MM.1S (cell line): ENCODE results near the gene IFNGR2.

ENCODE experiments used
- DNase-seq: peaks from one replicate; pipeline ENCODE4 v3.0.0-alpha.2; 2015
- H2AFZ ChIP-seq: fragments of 300-600 bp; sonication (generic); 2 replicates; pipeline ENCODE4 v1.6.0; 2016; ENCODE audit warnings: antibody characterized with exemption, low read length
- H3F3A ChIP-seq: fragments of 300-600 bp; sonication (generic); 2 replicates; pipeline ENCODE4 v1.6.1; 2016; ENCODE audit warnings: mild to moderate bottlenecking, antibody characterized with exemption, low read length, moderate library complexity, mixed read lengths; ENCODE audit not compliant: insufficient read depth
- H3K27ac ChIP-seq: fragments of 300-600 bp; sonication (generic); 2 replicates; pipeline ENCODE4 v1.5.1; 2016; ENCODE audit warnings: mild to moderate bottlenecking, low read length
- H3K27me3 ChIP-seq: fragments of 300-600 bp; sonication (generic); replicated peaks from 2 replicates; pipeline ENCODE4 v1.6.0; 2016; ENCODE audit warnings: low read length; ENCODE audit not compliant: insufficient read depth
- H3K36me3 ChIP-seq: fragments of 300-600 bp; sonication (generic); replicated peaks from 2 replicates; pipeline ENCODE4 v1.6.1; 2016; ENCODE audit warnings: mild to moderate bottlenecking, low read length, mixed read lengths; ENCODE audit not compliant: insufficient read depth
- H3K4me1 ChIP-seq: fragments of 300-600 bp; sonication (generic); 2 replicates; pipeline ENCODE4 v1.6.1; 2016; ENCODE audit warnings: low read length, mixed read lengths
- H3K4me2 ChIP-seq: fragments of 300-600 bp; sonication (generic); 2 replicates; pipeline ENCODE4 v1.6.0; 2016; ENCODE audit warnings: low read depth, low read length
- H3K4me3 ChIP-seq: fragments of 300-600 bp; sonication (generic); 2 replicates; pipeline ENCODE4 v1.5.1; 2016; ENCODE audit warnings: low read length, mixed read lengths
- H3K79me2 ChIP-seq: fragments of 300-600 bp; sonication (generic); 2 replicates; pipeline ENCODE4 v1.6.1; 2016; ENCODE audit warnings: mixed run types, low read length, mixed read lengths
- H3K9ac ChIP-seq: fragments of 300-600 bp; sonication (generic); 2 replicates; pipeline ENCODE4 v1.6.1; 2016; ENCODE audit warnings: low read length, mixed read lengths
- H3K9me2 ChIP-seq: fragments of 300-600 bp; sonication (generic); replicated peaks from 2 replicates; pipeline ENCODE4 v1.6.1; 2016; ENCODE audit warnings: mild to moderate bottlenecking, low read length, mixed read lengths; ENCODE audit not compliant: insufficient read depth
- H3K9me3 ChIP-seq: fragments of 300-600 bp; sonication (generic); replicated peaks from 2 replicates; pipeline ENCODE4 v1.6.1; 2016; ENCODE audit warnings: mild to moderate bottlenecking, low read length, mixed read lengths; ENCODE audit not compliant: insufficient read depth
- H4K20me1 ChIP-seq: fragments of 300-600 bp; sonication (generic); 2 replicates; pipeline ENCODE4 v1.6.1; 2016; ENCODE audit warnings: mild to moderate bottlenecking, low read length, moderate library complexity, mixed read lengths; ENCODE audit not compliant: insufficient read depth
- CTCF ChIP-seq: fragments of 300-600 bp; sonication (generic); IDR thresholded peaks from 2 replicates; pipeline ENCODE4 v1.5.1; 2016; ENCODE audit warnings: antibody characterized with exemption, low read length, mixed read lengths
- EZH2 ChIP-seq: fragments of 300-600 bp; sonication (generic); optimal IDR thresholded peaks from 2 replicates; pipeline ENCODE3; 2017; ENCODE audit warnings: low read depth, mild to moderate bottlenecking, antibody characterized with exemption, low read length, mixed read lengths
- EZH2phosphoT487 ChIP-seq: fragments of 300-600 bp; sonication (generic); IDR thresholded peaks from 2 replicates; pipeline ENCODE4 v1.6.1; 2018; ENCODE audit warnings: antibody characterized with exemption, low read length

The IFNGR2 gene

GRCh38 chr21:33433425-33434114 lies 30.4 kb downstream of the IFNGR2 start:
- Histone ChIP-seq H3K27me3 (no peaks in the 10 kb centered on the region), H3K4me2 (peak overlapping the region; percentile 7; the same call in 1 of the 2 replicates), H3K27ac (peak overlapping the region; percentile 73; the same call in 1 of the 2 replicates), H2AFZ (no peak overlapping the region), H3K9me3 (no peaks in the 10 kb centered on the region), H3K4me1 (peaks cover 31% of the 10 kb centered on the region), H3K9ac (no peak overlapping the region), H4K20me1 (no peaks in the 10 kb centered on the region), H3K9me2 (no peaks in the 10 kb centered on the region), H3K79me2 (peaks cover 15% of the 10 kb centered on the region; the same call in 1 of the 2 replicates), H3K36me3 (peaks cover 12% of the 10 kb centered on the region), H3F3A (peaks cover 24% of the 10 kb centered on the region), H3K4me3 (no peak overlapping the region)
- DNase-seq = no peak
- no peak for TF ChIP-seq EZH2
- TF ChIP-seq CTCF = no peak
- no peak for TF ChIP-seq EZH2phosphoT487

GRCh38 chr21:33434770-33435360 lies 31.7 kb downstream of the IFNGR2 start:
- no peaks in the 10 kb centered on the region for H3K27me3 ChIP-seq
- no peak overlapping the region for H2AFZ ChIP-seq
- H3K9me2 ChIP-seq = no peaks in the 10 kb centered on the region
- 0 out of 2 replicates have a peak, but pooled peaks cover 6% of the 10 kb centered on the region for H3K79me2 ChIP-seq
- no peaks in the 10 kb centered on the region for H4K20me1 ChIP-seq
- H3K9ac ChIP-seq = no peak overlapping the region; the same call in 1 of the 2 replicates
- H3K4me3 ChIP-seq = peak overlapping the region; percentile 6; the same call in 1 of the 2 replicates
- peaks cover 31% of the 10 kb centered on the region for H3K4me1 ChIP-seq
- no peak for TF ChIP-seq EZH2phosphoT487
- no peak for TF ChIP-seq EZH2
- no peak for TF ChIP-seq CTCF
- peak overlapping the region; percentile 73; the same call in 1 of the 2 replicates for H3K27ac ChIP-seq
- no peaks in the 10 kb centered on the region for H3K9me3 ChIP-seq
- H3K36me3 ChIP-seq = peaks cover 6% of the 10 kb centered on the region
- peak overlapping the region; percentile 56 for H3K4me2 ChIP-seq
- H3F3A ChIP-seq = peaks cover 24% of the 10 kb centered on the region
- DNase-seq = peak; percentile 88

GRCh38 chr21:33437140-33437539 lies 33.9 kb downstream of the IFNGR2 start:
- 0 out of 2 replicates have a peak, but pooled peaks cover 3% of the 10 kb centered on the region for H3K79me2 ChIP-seq
- no peaks in the 10 kb centered on the region for H4K20me1 ChIP-seq
- no peak overlapping the region for H3K27ac ChIP-seq
- peaks cover 24% of the 10 kb centered on the region for H3F3A ChIP-seq
- TF ChIP-seq CTCF = no peak
- TF ChIP-seq EZH2 = no peak
- TF ChIP-seq EZH2phosphoT487 = no peak
- H3K36me3 ChIP-seq = peaks cover 6% of the 10 kb centered on the region
- no peak overlapping the region for H3K4me2 ChIP-seq
- H3K9me3 ChIP-seq = no peaks in the 10 kb centered on the region
- no peak overlapping the region for H3K4me3 ChIP-seq
- H3K4me1 ChIP-seq = peaks cover 31% of the 10 kb centered on the region
- no peaks in the 10 kb centered on the region for H3K9me2 ChIP-seq
- H3K9ac ChIP-seq = no peak overlapping the region
- no peak for DNase-seq
- H2AFZ ChIP-seq = no peak overlapping the region
- no peaks in the 10 kb centered on the region for H3K27me3 ChIP-seq
